Fibroblast of gingiva (primary cell): ENCODE data around the gene NT5C.
"Not testable (repeated sequence)": the region's sequence is repeated elsewhere in the genome, so short reads cannot be mapped to it uniquely, and the experiment has no call there.

Experiments used
- DNase-seq: peaks from one replicate; pipeline ENCODE4 v3.0.0-alpha.2; 2011; ENCODE audit warnings: low read depth

Gene NT5C

GRCh38 chr17:75131278-75132017 is at the start of gene NT5C:
Gene NT5C, minus strand, starts transcription at chr17:75131742. Its CDS starts 35 bp downstream, at chr17:75131707.
- peak; percentile 74 for DNase-seq

- no peak for DNase-seq
Observed at GRCh38 chr17:75181110-75181509, 49.6 kb upstream of the NT5C start.

DNA sequence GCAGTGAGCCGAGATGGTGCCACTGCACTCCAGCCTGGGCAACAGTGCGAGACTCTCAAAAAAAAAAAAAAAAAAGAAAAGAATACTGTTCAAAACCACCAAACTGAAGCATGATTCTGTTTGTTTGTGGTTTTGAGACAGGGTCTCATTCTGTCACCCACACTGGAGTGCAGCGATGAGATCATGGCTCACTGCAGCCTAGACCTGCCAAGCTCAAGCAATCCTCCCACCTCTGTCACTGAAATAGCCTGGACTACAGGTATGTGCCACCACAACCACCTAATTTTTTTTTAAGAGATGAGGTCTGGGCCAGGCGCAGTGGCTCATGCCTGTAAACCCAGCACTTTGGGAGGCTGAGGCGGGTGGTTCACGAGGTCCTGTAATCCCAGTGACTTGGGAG is 46.9 kb upstream of the NT5C start:
- no peak for DNase-seq

- DNase-seq = no peak
Observed at GRCh38 chr17:75176625-75177024, 45.1 kb upstream of the NT5C start.

DNA sequence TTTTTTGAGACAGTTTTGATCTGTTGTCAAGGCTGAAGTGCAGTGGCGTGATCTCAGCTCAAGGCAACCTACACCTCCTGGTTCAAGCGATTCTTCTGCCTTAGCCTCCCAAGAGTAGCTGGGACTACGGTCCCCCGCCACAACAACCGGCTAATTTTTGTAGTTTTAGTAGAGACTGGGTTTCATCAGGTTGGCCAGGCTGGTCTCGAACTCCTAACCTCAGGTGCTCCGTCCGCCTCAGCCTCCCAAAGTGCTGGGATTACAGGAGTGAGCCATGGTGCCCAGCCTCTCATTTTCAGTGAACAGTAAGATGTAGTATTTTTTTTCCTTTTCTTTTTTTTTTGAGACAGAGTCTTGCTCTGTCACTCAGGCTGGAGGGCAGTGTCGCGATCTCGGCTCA is 43.5 kb upstream of the NT5C start:
- no peak for DNase-seq

DNA sequence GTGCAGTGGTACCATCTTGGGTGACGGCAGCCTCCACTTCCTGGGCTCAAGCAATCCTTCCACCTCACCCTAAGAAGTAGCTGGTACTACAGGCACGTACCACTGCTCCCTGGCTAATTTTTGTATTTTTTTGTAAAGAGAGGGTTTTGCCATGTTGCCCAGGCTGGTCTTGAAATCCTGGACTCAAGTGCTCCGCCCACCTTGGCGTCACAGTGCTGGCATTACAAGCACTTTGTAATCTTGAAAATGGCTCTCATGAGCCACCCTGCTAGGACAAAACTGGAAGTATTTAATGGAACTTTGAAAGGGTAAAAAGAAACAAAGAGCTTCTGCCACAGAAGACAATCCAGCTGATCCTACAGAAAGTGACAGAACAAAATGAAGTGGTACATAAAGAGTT is 42.0 kb upstream of the NT5C start:
- DNase-seq = no peak

DNA sequence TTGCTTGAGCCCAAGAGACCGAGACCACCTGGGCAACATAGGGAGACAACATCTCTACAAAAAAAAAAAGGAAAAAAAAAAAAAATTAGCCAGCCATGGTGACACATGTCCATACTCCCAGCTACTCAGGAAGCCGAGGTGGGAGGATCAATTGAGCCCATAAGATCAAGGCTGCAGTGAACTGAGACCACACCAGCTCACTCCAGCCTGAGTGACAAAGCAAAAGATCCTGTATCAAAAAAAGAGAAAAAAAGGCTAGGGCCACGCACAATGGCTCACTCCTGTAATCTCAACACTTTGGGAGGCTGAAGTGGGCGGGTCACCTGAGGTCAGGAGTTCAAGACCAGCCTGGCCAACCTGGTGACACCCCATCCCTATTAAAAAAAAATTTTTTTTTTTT is 37.5 kb upstream of the NT5C start:
- DNase-seq = no peak

DNA sequence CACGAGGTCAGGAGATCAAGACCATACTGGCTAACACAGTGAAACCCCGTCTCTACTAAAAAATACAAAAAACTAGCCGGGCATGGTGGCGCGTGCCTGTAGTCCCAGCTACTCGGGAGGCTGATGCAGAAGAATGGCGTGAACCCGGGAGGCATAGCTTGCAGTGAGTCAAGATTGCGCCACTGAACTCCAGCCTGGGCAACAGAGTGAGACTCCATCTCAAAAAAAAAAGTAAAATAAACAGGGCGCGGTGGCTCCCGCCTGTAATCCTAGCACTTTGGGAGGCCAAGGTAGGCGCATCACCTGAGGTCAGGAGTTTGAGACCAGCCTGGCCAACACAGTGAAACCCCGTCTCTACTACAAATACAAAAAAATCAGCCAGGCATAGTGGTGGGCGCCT is 33.1 kb upstream of the NT5C start:
- DNase-seq = not testable (repeated sequence)

DNA sequence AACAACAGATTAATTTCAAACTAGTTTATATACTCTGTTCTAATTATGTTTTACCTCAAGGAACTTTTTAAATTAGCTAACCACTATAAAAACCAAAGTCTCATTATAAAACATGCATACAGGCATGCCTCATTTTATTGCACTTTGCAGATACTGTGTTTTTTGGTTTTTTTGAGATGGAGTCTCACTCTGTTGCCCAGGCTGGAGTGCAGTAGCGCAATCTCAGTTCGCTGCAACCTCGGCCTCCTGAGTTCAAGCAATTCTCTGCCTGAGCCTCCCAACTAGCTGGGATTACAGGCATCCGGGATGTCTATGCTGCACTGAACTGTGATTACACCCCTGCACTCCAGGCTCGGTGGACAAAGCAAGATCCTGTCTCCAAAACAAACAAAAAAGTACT is 31.5 kb upstream of the NT5C start:
- no peak for DNase-seq

- DNase-seq = no peak
Observed at GRCh38 chr17:75160211-75160610, 28.7 kb upstream of the NT5C start.

DNA sequence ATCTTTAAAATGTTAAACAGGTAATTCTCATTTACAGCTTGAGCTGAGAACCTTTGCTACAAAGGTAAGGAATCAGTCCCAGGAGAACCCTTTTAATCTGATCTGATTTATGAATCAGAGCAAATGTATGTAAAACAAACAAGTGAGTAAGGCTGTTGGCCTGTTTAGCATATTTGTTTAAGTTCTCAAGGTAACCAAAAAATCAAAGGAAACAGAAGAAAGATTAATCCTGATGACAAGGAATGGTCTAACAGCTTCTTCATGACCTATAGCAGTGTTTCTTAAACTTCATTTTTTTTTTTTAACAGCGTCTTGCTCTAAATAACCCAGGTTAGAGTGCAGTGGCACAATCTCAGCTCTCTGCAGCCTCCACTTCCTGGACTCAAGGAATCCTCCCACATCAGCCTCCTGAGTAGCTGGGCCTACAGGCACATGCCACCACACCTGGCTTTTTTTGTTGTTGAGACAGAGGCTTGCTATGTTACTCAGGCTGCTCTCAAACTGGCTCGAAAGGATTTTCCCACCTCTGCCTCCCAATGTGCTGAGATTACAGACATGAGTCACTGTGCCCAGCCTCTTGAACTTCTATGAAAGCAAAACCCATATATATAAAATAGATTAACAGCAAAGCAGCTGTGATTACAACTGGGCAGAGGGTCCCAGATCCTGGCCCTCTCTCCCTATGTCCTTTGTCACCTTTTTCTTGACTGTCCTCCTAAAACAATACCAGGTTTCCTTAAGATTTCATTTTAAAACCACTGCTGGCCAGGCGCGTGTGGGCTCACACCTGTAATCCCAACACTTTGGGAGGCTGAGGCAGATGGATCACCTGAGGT is 27.9 kb upstream of the NT5C start:
- no peak for DNase-seq

DNA sequence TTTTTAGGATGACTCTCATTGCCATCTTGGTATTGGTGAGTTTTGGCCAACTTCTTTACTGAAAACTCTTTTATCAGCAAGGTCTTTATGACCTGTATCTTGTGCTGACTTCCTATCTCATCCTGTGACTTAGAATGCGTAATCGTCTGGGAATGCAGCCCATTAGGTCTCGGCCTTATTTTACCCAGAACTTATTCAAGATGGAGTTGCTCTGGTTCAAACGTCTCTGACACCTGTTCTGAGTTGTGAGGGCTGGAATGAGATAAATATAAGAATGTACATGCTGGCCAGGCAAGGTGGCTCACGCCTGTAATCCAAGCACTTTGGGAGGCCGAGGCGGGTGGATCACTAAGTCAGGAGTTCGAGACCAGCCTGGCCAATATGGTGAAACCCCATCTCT is 26.9 kb upstream of the NT5C start:
- DNase-seq = not testable (repeated sequence)

GRCh38 chr17:75155191-75155601 is 23.7 kb upstream of the NT5C start:
- no peak for DNase-seq

GRCh38 chr17:75154195-75155106 is 22.9 kb upstream of the NT5C start, which contains the start of gene JPT1:
Gene JPT1, minus strand, starts transcription at chr17:75154512. Its CDS starts 115 bp downstream, at chr17:75154397.
- peak; percentile 98 for DNase-seq

GRCh38 chr17:75153780-75154194 is 22.2 kb upstream of the NT5C start:
- DNase-seq = no peak

DNA sequence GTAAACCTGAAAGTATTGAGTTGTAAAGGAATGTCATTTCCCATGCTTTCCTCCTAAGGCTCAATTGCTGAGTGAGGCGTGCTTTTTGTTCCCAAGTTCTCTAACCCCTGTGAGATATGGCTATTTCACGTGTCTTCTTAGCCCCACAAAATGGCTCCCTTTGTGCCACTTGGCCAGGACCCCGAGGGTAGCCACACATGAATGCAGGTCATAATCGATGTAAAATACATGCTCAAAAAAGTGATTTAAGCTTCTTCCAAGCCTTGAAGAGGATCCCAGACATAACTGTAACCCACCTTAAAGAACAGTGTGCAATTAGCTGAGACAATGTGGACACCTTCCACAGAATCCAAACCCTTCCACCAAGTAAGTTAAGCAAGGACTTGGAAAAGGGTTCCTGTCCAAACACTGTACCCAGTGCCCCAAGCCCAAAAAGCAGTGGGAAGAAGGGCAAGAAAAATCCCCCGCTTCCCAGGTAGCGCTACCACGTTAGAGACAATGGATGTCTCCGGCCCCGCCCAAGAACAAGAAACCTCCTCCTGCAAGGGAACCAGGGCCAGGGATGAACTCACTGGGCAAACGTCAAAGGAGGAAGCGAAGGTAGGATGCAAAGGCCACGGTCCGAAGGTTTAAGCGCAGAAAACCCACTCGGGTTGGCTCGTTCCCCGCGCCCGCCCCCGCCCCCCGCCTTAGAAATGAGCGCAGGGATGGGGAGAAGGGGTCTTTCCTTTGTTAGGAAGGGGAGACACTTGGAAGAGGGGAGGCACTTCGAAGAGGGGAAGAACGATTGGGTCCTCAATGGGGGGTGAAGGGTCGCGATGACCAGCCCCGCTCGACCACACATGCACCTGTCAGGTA is 21.6 kb upstream of the NT5C start:
- DNase-seq = no peak

DNA sequence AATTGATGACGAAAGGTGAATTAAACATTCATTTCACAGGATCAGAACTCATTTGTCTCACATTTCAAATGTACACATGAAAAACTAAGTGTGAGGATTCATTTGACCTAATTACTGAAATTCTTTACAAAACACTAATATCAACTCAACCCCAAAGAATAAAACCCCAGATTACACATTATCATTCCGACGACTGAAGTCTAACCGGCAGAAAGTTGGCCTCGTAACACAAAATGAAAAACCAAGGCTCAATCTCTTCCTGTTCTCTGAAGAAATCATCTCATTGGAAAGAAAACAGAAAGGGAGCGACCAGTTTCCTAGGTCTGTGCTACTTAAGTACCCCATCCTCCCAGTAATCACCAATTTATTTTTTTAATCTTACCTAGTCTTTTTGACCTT is 21.0 kb upstream of the NT5C start:
- no peak for DNase-seq

GRCh38 chr17:75151930-75152329 is 20.4 kb upstream of the NT5C start:
- no peak for DNase-seq

DNA sequence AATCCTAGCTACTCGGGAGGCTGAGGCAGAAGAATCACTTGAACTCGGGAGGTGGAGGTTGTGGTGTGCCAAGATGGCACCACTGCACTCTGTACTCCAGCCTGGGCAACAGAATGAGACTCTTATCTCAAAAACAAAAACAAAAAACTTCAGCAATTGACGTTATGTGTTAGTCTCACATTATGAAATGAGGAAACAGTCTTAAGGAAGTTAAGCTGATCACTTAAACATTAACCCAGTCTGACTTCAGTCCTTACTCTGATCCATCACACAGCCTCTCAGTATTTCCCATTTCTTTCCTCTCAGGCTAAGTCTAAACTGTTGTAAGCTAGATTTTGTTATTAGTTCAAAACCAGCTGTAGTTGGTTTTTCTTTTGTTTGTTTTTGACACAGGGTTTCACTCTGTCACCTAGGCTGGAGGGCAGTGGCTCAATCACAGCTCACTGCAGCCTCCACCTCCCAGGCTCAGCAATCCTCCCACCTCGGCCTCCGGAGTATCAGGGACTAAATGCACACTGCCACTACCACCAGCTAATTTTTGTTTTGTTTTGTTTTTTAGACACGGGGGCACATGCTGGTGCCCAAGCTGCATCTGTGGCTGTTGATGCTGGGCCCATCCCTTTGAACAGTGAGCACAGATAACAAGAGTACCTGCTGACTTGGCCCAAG is 16.5 kb upstream of the NT5C start:
- DNase-seq = no peak

GRCh38 chr17:75146592-75146991 is 15.1 kb upstream of the NT5C start:
- peak; percentile 21 for DNase-seq
